HEK293T (cell line): ENCODE results near the gene PPFIBP1.

ENCODE experiments used
- ARNT ChIP-seq: fragments of 450-650 bp; IDR thresholded peaks from 2 replicates; pipeline ENCODE4 v1.6.1; 2017; ENCODE audit warnings: mild to moderate bottlenecking
- BHLHE40 ChIP-seq: fragments of 450-650 bp; IDR thresholded peaks from 2 replicates; pipeline ENCODE4 v1.6.1; 2016; ENCODE audit warnings: mild to moderate bottlenecking, moderate library complexity, borderline replicate concordance
- CTBP1 ChIP-seq: fragments of 450-650 bp; IDR thresholded peaks from 2 replicates; pipeline ENCODE4 v1.6.1; 2016; ENCODE audit warnings: borderline replicate concordance
- ELF4 ChIP-seq: fragments of 450-650 bp; IDR thresholded peaks from 2 replicates; pipeline ENCODE4 v1.6.1; 2017; ENCODE audit warnings: antibody characterized with exemption
- FOXA1 ChIP-seq: fragments of 450-650 bp; IDR thresholded peaks from 2 replicates; pipeline ENCODE4 v1.6.1; 2016; ENCODE audit warnings: mild to moderate bottlenecking
- FOXM1 ChIP-seq: fragments of 450-650 bp; IDR thresholded peaks from 2 replicates; pipeline ENCODE4 v1.6.1; 2017; ENCODE audit warnings: mild to moderate bottlenecking, borderline replicate concordance
- HDGF ChIP-seq: fragments of 450-650 bp; IDR thresholded peaks from 2 replicates; pipeline ENCODE4 v1.6.1; 2017; ENCODE audit warnings: antibody characterized with exemption, borderline replicate concordance
- LEF1 ChIP-seq: fragments of 450-650 bp; IDR thresholded peaks from 2 replicates; pipeline ENCODE4 v1.6.1; 2017; ENCODE audit warnings: mild to moderate bottlenecking, borderline replicate concordance
- SP1 ChIP-seq: fragments of 450-650 bp; IDR thresholded peaks from 2 replicates; pipeline ENCODE4 v1.6.1; 2017
- ZNF384 ChIP-seq: fragments of 450-650 bp; IDR thresholded peaks from 2 replicates; pipeline ENCODE4 v1.6.1; 2016

- TF ChIP-seq LEF1 (no peak), FOXA1 (no peak), HDGF (no peak), ELF4 (no peak), BHLHE40 (no peak), CTBP1 (no peak), SP1 (no peak), ARNT (no peak), ZNF384 (peak; percentile 70), FOXM1 (no peak)
These were observed 47.0 kb upstream of the PPFIBP1 start for GRCh38 chr12:27477049-27477448.
